IMR-90 (cell line): ENCODE measurements around the gene CRISPLD2. TPM values are rescaled to one million over a fixed set of nuclear protein-coding genes. Genes with fewer than 3 reads are reported as not detected.

Experiments used
- ATAC-seq: fragments of 200-7000 bp; cut with Tn5 transposase; 2 replicates; pipeline ENCODE4 v1.9.1; 2020; ENCODE audit warnings: low read depth, mild to moderate bottlenecking, moderate library complexity
- BruUV-seq: library from RNA; stranded (reverse); fragments of 400-500 nt; replicated peaks from 2 replicates; lab custom pipeline; 2021; lab: Mats Ljungman, UMichigan
- CTCF ChIA-PET: fragments of 300-600 bp; formaldehyde crosslinking; extraction: SDS; loops from one replicate; lab custom pipeline; 2021; ENCODE audit warnings: antibody characterized with exemption; lab: Yijun Ruan, JAX
- POLR2A ChIA-PET: fragments of 300-600 bp; sonication (Branson Sonifier 250); formaldehyde crosslinking; loops from one replicate; lab custom pipeline; 2022; ENCODE audit warnings: antibody characterized with exemption; ENCODE audit not compliant: unreplicated experiment; lab: Charles Lee
- DNase-seq: peaks from one replicate; pipeline ENCODE4 v3.0.0; 2013
- H2AFZ ChIP-seq: replicated peaks from 2 replicates; pipeline ENCODE3; 2013; ENCODE audit warnings: low read length, mild to moderate bottlenecking; ENCODE audit not compliant: poor library complexity
- H2AK5ac ChIP-seq: 2 replicates; pipeline ENCODE4 v1.6.1; 2013; ENCODE audit warnings: low read depth, low read length, inconsistent platforms
- H2AK9ac ChIP-seq: replicated peaks from 2 replicates; pipeline ENCODE3; 2013; ENCODE audit warnings: mild to moderate bottlenecking, low read depth, low read length, moderate library complexity; ENCODE audit not compliant: poor library complexity
- H2BK120ac ChIP-seq: 2 replicates; pipeline ENCODE4 v1.6.1; 2013; ENCODE audit warnings: low read depth, low read length, inconsistent platforms
- H2BK15ac ChIP-seq: 3 replicates; pipeline ENCODE4 v1.6.1; 2013; ENCODE audit warnings: low read depth, low read length, inconsistent platforms
- H2BK20ac ChIP-seq: 2 replicates; pipeline ENCODE4 v1.6.1; 2013; ENCODE audit warnings: low read depth, mild to moderate bottlenecking, inconsistent platforms, low read length, moderate library complexity
- H2BK5ac ChIP-seq: 2 replicates; pipeline ENCODE4 v1.6.1; 2013; ENCODE audit warnings: mild to moderate bottlenecking, low read depth, low read length, inconsistent platforms; ENCODE audit not compliant: poor library complexity, severe bottlenecking
- H3K14ac ChIP-seq: replicated peaks from 2 replicates; pipeline ENCODE4 v1.6.1; 2013; ENCODE audit warnings: low read depth, low read length, inconsistent platforms
- H3K18ac ChIP-seq: 2 replicates; pipeline ENCODE4 v1.6.1; 2013; ENCODE audit warnings: low read depth, low read length, control low read depth
- H3K23ac ChIP-seq: 2 replicates; pipeline ENCODE4 v1.6.1; 2013; ENCODE audit warnings: low read depth, low read length, inconsistent platforms
- H3K27ac ChIP-seq: 2 replicates; pipeline ENCODE4 v1.5.1; 2013; ENCODE audit warnings: mild to moderate bottlenecking, control low read depth, low read length; ENCODE audit not compliant: insufficient read depth
- H3K27me3 ChIP-seq: 2 replicates; pipeline ENCODE4 v1.6.1; 2013; ENCODE audit warnings: low read length; ENCODE audit not compliant: control insufficient read depth, insufficient read depth
- H3K36me3 ChIP-seq: 2 replicates; pipeline ENCODE4 v1.6.1; 2013; ENCODE audit warnings: low read length, mixed read lengths; ENCODE audit not compliant: control insufficient read depth, insufficient read depth
- H3K4ac ChIP-seq: 2 replicates; pipeline ENCODE4 v1.6.1; 2013; ENCODE audit warnings: low read depth, low read length, inconsistent platforms
- H3K4me1 ChIP-seq: 2 replicates; pipeline ENCODE4 v1.6.1; 2013; ENCODE audit warnings: low read length, mixed read lengths; ENCODE audit not compliant: control insufficient read depth, insufficient read depth
- H3K4me2 ChIP-seq: 2 replicates; pipeline ENCODE4 v1.6.1; 2013; ENCODE audit warnings: low read depth, mild to moderate bottlenecking, control low read depth, low read length, moderate library complexity
- H3K4me3 ChIP-seq: 2 replicates; pipeline ENCODE4 v1.5.1; 2013; ENCODE audit warnings: low read depth, mild to moderate bottlenecking, control low read depth, low read length, moderate library complexity; ENCODE audit not compliant: insufficient read depth
- H3K56ac ChIP-seq: 2 replicates; pipeline ENCODE4 v1.6.1; 2013; ENCODE audit warnings: low read length, inconsistent platforms; ENCODE audit not compliant: insufficient read depth; ENCODE audit errors: extremely low read depth
- H3K79me1 ChIP-seq, 2 experiments: 2 replicates each; pipeline ENCODE4 v1.6.1; 2013; ENCODE audit warnings: low read length in 2 of 2, inconsistent platforms in 1 of 2, low read depth in 1 of 2
- H3K9ac ChIP-seq: 2 replicates; pipeline ENCODE4 v1.6.1; 2013; ENCODE audit warnings: low read depth, low read length, control low read depth
- H3K9me1 ChIP-seq: 2 replicates; pipeline ENCODE4 v1.6.1; 2013; ENCODE audit warnings: low read length, inconsistent platforms; ENCODE audit not compliant: insufficient read depth
- H3K9me3 ChIP-seq: 2 replicates; pipeline ENCODE4 v1.6.1; 2013; ENCODE audit warnings: low read length; ENCODE audit not compliant: control insufficient read depth, insufficient read depth
- H4K20me1 ChIP-seq: 2 replicates; pipeline ENCODE4 v1.6.1; 2013; ENCODE audit warnings: low read length, inconsistent platforms; ENCODE audit not compliant: insufficient read depth
- H4K5ac ChIP-seq: 2 replicates; pipeline ENCODE4 v1.6.1; 2013; ENCODE audit warnings: mild to moderate bottlenecking, low read depth, low read length, control low read depth
- H4K8ac ChIP-seq, 2 experiments: 2 replicates each; pipeline ENCODE4 v1.6.1; 2013; ENCODE audit warnings: low read depth in 2 of 2, low read length in 2 of 2, control low read depth in 1 of 2, inconsistent platforms in 1 of 2
- H4K91ac ChIP-seq: 2 replicates; pipeline ENCODE4 v1.6.1; 2013; ENCODE audit warnings: low read depth, low read length, inconsistent platforms; ENCODE audit not compliant: insufficient read depth
- BHLHE40 ChIP-seq: fragments of 150-350 bp; IDR thresholded peaks from 2 replicates; pipeline ENCODE4 v1.6.1; 2016; ENCODE audit warnings: mild to moderate bottlenecking, low read depth, low read length
- CEBPB ChIP-seq: IDR thresholded peaks from 2 replicates; pipeline ENCODE4 v1.6.1; 2012; ENCODE audit warnings: low read depth, low read length, improper control_type of control experiment
- CHD1 ChIP-seq: IDR thresholded peaks from 2 replicates; pipeline ENCODE4 v1.6.1; 2012; ENCODE audit warnings: low read depth, low read length, improper control_type of control experiment
- CTCF ChIP-seq: conservative IDR thresholded peaks from 2 replicates; pipeline ENCODE4 v1.5.1; 2012; ENCODE audit warnings: mild to moderate bottlenecking, low read depth, low read length, improper control_type of control experiment
- ELK1 ChIP-seq: fragments of 150-350 bp; IDR thresholded peaks from 2 replicates; pipeline ENCODE4 v1.6.1; 2016; ENCODE audit warnings: low read depth, mild to moderate bottlenecking, low read length, moderate library complexity, borderline replicate concordance
- FOS ChIP-seq: fragments of 150-350 bp; IDR thresholded peaks from 2 replicates; pipeline ENCODE4 v1.6.1; 2016; ENCODE audit warnings: low read depth, low read length
- MAFK ChIP-seq: IDR thresholded peaks from 2 replicates; pipeline ENCODE4 v1.6.1; 2012; ENCODE audit warnings: low read depth, low read length, improper control_type of control experiment
- MAZ ChIP-seq: IDR thresholded peaks from 2 replicates; pipeline ENCODE4 v1.6.1; 2012; ENCODE audit warnings: low read depth, mild to moderate bottlenecking, low read length, improper control_type of control experiment, moderate library complexity, borderline replicate concordance
- MXI1 ChIP-seq: IDR thresholded peaks from 2 replicates; pipeline ENCODE4 v1.6.1; 2012; ENCODE audit warnings: low read depth, mild to moderate bottlenecking, low read length, moderate library complexity, borderline replicate concordance
- NFE2L2 ChIP-seq: fragments of 150-350 bp; IDR thresholded peaks from 2 replicates; pipeline ENCODE4 v1.6.1; 2016; ENCODE audit warnings: low read depth, mild to moderate bottlenecking, low read length
- POLR2A ChIP-seq: IDR thresholded peaks from 2 replicates; pipeline ENCODE4 v1.6.1; 2012; ENCODE audit warnings: mild to moderate bottlenecking, low read depth, low read length
- RAD21 ChIP-seq: IDR thresholded peaks from 2 replicates; pipeline ENCODE4 v1.6.1; 2012; ENCODE audit warnings: low read length, improper control_type of control experiment
- RCOR1 ChIP-seq: IDR thresholded peaks from 2 replicates; pipeline ENCODE4 v1.6.1; 2012; ENCODE audit warnings: mild to moderate bottlenecking, low read length, improper control_type of control experiment; ENCODE audit not compliant: insufficient replicate concordance
- RFX5 ChIP-seq: IDR thresholded peaks from 2 replicates; pipeline ENCODE4 v1.8.0; 2012; ENCODE audit warnings: low read depth, mild to moderate bottlenecking, low read length, moderate library complexity
- SMC3 ChIP-seq: fragments of 150-350 bp; IDR thresholded peaks from 2 replicates; pipeline ENCODE4 v1.6.1; 2016; ENCODE audit warnings: low read depth, mild to moderate bottlenecking, antibody characterized with exemption, low read length, moderate library complexity
- USF2 ChIP-seq: fragments of 150-350 bp; IDR thresholded peaks from 2 replicates; pipeline ENCODE4 v1.6.1; 2017; ENCODE audit warnings: mild to moderate bottlenecking, antibody characterized with exemption, low read length, low read depth
- WGBS, 2 experiments: methylation state at CpG; one replicate each; pipeline versions ENCODE4 v1.1.5 to v1.1.7; 2013; ENCODE audit warnings: missing lambda C conversion rate in 2 of 2; ENCODE audit not compliant: insufficient read length in 1 of 2; ENCODE audit errors: extremely low coverage in 2 of 2; 5-methylcytosine and 5-hydroxymethylcytosine counted together
- dilution Hi-C: fragments of 300-500 bp; cut with HindIII; formaldehyde crosslinking; loops from one replicate; pipeline ENCODE4 v1.14.3; 2018; ENCODE audit warnings: low sequenced_read_pairs; ENCODE audit not compliant: unreplicated experiment
- in situ Hi-C: fragments of 300-500 bp; cut with MboI; formaldehyde crosslinking; loops from 3 replicates; pipeline ENCODE4 v1.14.3; 2019; ENCODE audit warnings: low sequenced_read_pairs, inconsistent platforms, mixed read lengths
- intact Hi-C: fragments of 100-400 bp; cut with micrococcal nuclease; formaldehyde crosslinking; loops from 2 replicates; pipeline ENCODE4 v1.10.0; 2022
- polyA plus RNA-seq, 3 experiments: library from polyadenylated mRNA; depleted of rRNA; stranded (reverse); fragments of >200 nt; gene quantifications; 2 replicates each; pipeline ENCODE4 v1.2.3, GENCODE V29; 2012; ENCODE audit warnings: low replicate concordance in 1 of 3
- total RNA-seq: library from RNA; depleted of rRNA; stranded (reverse); fragments of >200 nt; gene quantifications from 2 replicates; pipeline ENCODE4 v1.2.3, GENCODE V29; 2012

The CRISPLD2 gene
- total and polyA plus RNA-seq, 2 of the 4 experiments (the other 2 are of a cell fraction): 23.1 to 37.5 TPM

GRCh38 chr16:84897911-84898377 lies 78.2 kb downstream of the CRISPLD2 start:
- Histone ChIP-seq H3K9ac (no peak overlapping the region), H3K4me3 (no peak overlapping the region), H4K91ac (no peak overlapping the region), H4K8ac (no peak overlapping the region), H3K36me3 (peaks cover 49% of the 10 kb centered on the region), H3K14ac (no peak overlapping the region), H2AK9ac (no peak overlapping the region), H3K4me2 (no peak overlapping the region), H4K20me1 (no peaks in the 10 kb centered on the region), H2BK15ac (no peak overlapping the region), H3K23ac (no peak overlapping the region), H2AK5ac (no peak overlapping the region), H3K4me1 (no peaks in the 10 kb centered on the region), H2BK20ac (no peak overlapping the region), H4K5ac (no peak overlapping the region), H3K79me1 (no peaks in the 10 kb centered on the region), H2BK5ac (no peak overlapping the region), H3K18ac (no peak overlapping the region), H2AFZ (no peak overlapping the region), H3K27me3 (no peaks in the 10 kb centered on the region), H3K27ac (no peak overlapping the region), H3K9me3 (peaks cover 3% of the 10 kb centered on the region; the same call in 1 of the 2 replicates), H3K56ac (no peak overlapping the region), H3K9me1 (no peaks in the 10 kb centered on the region), H3K4ac (no peak overlapping the region), H2BK120ac (no peak overlapping the region)
- in situ Hi-C loops: no loop called here
- CTCF ChIA-PET: no interaction called here
- no TSS peak for BruUV-seq
- POLR2A ChIA-PET: no interaction called here
- dilution Hi-C loops: no loop called here
- no peak for DNase-seq
- intact Hi-C loops: no loop called here
- TF ChIP-seq CEBPB (no peak), NFE2L2 (no peak), ELK1 (no peak), MAFK (no peak), RFX5 (no peak), USF2 (no peak), RAD21 (no peak), CTCF (no peak), CHD1 (no peak), MXI1 (no peak), BHLHE40 (no peak), FOS (no peak), POLR2A (no peak), RCOR1 (no peak), SMC3 (no peak), MAZ (no peak)
- WGBS, 2 experiments: 92% methylated on average over 10 of the region's 15 CpGs; no CpG with 5 or more reads in 1 of the 2 experiments
- ATAC-seq: no peak
